ENCODE measurements around the gene ATAD3A.
A peak's percentile ranks its signal among the peaks of the same experiment; 100 is the strongest.
"Not testable (repeated sequence)": the region's sequence is repeated elsewhere in the genome, so short reads cannot be mapped to it uniquely, and the experiment has no call there.

The ATAD3A gene

DNA sequence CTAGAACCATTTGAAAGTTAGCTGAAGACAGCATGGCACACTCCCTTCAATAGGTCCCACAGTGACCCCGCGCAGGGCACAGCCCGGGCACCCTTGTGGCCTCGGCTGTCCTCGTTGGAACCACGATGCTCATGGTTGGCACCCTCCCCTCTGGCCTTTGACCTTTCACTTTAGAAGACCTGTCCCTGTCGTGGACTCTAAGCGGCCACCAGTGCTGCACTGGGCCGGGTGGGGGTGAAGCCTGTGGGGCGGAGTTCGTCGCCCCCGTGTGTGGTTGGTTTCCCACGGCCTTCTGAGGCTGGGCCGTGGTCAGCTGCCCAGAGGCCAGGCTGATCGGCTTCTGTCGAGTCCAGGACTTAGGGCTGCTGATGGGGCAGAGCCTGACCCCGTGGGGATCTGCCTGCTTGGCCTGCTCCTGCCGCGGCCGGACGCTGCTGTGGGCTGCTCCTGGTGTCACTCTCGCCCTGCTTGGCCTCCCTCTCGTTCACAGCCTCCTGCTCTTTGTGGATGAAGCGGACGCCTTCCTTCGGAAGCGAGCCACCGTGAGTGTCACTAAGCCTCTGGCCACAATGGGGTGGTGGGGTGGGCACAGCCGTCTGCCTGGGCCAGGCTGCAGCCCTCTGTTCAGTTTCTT lies 12.9 kb downstream of the ATAD3A start:
- DNase-seq, result not testable (repeated sequence)

GRCh38 chr1:1526476-1526875 lies 14.5 kb downstream of the ATAD3A start:
- not testable (repeated sequence) for DNase-seq

DNA sequence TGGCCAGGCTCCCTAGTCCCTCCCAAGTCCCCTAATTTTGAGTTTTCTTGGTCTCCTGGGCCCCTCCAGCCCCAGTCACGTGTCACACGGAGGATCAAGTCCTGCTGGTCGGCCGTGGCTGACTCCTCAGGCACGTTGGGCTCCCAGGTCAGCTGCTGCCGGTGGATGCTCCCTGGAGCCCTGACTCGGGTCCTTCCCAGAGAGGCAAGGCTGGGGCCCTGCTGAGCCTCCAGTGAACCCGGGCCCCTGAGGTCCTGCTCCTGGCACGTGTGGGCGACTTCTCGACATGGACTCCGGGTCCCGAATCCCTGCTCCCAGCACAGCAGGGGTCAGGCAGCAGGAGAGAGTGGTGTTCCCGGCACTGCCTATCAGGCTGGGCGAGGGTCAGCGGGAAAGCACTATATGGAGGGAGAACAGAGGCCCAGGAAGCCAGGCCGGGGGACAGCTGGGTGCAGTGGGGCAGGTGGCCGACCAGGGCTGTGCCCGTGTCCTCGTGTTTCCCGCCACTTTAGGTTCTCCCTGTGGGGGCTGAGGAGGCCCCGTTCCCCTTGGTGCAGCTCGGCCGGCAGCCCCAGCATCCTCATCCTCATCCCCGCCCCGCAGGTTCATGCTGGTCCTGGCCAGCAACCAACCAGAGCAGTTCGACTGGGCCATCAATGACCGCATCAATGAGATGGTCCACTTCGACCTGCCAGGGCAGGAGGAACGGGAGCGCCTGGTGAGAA lies 15.3 kb downstream of the ATAD3A start:
- DNase-seq, result no peak

DNA sequence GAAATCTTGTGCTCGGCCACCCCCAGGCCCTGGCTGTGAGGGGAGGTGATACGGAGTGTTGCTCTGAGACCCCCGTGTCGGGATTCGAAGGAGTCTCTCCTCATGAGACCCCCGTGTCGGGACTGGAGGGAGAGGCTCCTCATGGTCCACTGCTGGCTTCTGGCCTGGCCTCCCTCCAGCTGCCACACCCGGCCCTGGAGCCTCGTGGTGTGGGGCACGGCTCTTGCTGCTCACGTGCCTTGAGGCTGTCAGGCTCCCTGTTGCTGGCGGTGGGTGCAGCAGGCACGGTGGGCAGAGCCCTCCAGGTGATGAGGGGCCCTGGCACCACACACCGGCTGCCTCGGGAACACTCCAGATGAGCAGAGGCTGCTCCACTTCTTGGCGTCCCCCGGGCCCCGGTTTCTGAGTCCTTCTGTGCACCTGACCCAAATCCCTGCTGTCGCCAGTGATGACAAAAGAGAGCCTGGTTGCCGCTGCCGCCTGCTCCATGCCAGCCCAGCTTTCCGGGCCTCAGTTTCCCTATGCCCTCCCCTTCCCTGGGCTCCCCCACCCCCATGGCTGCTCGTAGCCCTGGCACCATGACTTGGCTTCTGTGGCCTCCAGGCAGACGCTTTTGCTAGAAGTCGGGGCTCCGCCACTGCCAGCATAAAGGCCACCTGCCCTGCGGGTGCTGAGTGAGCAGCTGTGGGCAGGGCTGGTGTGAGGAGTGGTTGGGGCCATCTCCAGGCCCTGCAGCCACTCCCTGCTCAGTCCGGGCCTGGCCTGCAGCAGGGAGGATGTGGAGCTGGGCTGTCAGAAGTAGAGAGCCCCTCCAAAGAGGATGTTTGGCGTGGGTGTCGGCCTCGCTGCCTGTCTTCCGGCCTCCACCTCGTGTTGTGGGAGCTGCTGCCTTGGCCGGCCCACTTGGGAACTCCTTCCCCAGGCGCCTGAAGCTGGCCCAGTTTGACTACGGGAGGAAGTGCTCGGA lies 16.6 kb downstream of the ATAD3A start:
- DNase-seq, result no peak

DNA sequence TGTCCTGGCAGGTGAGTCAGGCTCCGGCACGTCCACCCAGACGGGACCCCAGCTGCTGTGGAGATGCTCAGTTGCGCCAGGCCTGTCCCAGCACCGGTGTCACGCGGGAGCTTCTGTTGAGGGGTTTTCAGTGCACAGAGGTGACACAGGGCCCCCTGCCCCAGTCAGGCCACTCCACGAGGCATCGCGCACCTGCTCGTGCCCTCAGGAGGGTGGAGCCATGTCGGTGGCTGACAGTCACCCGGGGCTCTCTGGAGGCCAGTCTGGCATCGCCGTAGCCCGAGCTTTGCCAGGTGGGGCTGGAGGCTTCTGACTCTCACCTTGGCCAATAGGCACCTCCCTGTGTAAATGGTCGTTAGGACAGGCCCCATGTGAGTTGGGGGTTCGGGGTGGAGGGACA lies 17.4 kb downstream of the ATAD3A start:
- no peak for DNase-seq

- DNase-seq, result no peak
These were observed 18.0 kb downstream of the ATAD3A start for GRCh38 chr1:1529936-1530335.

DNA sequence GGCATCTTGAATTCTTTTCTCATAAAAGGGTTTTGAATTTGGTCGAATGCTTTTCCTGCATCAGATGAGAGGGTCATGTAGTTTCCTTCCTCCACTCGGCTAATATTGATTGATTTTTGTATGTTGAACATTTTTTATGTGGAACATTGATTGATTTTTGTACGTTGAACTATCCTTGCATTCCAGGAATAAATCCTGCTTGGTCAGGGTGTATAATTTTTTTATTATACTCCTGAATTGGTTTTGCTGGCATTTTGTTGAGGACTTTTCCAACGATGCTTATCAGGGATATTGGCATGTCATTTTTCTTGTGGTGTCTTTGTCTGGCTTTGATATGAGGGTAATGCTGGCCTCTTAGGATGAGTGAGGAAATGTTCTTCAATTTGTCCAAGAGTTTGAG lies 20.0 kb downstream of the ATAD3A start:
- DNase-seq, result no peak

DNA sequence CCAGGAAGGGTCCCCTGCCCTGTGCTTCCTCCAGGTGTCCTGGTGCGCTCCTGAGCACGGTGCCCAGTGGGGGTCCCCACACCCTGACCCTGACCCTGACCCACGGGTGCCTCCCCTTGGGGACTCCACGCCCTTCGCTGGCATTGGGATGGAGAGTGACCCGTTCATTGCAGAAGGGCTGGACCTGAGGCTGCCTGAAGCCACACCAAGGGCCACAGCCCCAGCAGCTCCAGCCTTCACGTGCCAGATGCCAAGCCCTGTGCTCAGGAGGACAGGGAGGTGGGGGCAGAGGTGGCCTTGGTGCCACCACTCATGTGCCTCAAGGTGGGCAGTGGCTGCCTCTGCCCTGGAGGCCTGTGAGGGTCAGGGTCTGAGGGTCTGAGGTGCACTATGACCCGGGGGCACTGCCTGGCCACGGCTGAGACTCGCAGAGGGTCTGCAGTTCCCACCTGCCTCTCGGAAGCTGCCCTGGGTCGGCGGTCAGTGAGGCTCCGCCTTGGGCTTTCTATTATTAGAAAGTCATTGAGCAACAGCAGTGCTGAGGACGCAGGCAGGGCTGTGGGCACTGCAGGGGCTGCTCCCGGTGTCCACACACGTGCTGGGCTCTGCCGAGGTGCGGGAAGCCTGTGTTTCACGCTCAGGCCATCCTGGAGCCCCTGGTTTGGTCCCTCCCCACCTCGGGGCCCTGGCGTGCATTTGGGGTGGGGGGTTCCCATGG lies 21.4 kb downstream of the ATAD3A start:
- DNase-seq, result not testable (repeated sequence)

DNA sequence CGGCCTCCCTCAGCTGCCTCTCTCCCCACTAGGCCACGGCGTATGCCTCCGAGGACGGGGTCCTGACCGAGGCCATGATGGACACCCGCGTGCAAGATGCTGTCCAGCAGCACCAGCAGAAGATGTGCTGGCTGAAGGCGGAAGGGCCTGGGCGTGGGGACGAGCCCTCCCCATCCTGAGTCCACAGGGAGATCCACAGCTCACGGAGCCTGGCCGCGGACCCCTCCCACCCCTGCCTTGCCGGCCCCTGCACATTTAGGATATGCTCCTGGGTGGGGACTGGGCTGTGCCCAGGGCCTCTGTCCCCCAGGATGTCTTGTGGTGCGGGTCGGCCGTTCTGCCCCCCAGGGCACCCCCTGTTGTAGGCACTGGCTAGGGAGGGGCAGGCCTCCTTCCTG lies 21.9 kb downstream of the ATAD3A start:
- not testable (repeated sequence) for DNase-seq

- no peak for DNase-seq
These were observed 22.6 kb downstream of the ATAD3A start for GRCh38 chr1:1534401-1535154.

DNA sequence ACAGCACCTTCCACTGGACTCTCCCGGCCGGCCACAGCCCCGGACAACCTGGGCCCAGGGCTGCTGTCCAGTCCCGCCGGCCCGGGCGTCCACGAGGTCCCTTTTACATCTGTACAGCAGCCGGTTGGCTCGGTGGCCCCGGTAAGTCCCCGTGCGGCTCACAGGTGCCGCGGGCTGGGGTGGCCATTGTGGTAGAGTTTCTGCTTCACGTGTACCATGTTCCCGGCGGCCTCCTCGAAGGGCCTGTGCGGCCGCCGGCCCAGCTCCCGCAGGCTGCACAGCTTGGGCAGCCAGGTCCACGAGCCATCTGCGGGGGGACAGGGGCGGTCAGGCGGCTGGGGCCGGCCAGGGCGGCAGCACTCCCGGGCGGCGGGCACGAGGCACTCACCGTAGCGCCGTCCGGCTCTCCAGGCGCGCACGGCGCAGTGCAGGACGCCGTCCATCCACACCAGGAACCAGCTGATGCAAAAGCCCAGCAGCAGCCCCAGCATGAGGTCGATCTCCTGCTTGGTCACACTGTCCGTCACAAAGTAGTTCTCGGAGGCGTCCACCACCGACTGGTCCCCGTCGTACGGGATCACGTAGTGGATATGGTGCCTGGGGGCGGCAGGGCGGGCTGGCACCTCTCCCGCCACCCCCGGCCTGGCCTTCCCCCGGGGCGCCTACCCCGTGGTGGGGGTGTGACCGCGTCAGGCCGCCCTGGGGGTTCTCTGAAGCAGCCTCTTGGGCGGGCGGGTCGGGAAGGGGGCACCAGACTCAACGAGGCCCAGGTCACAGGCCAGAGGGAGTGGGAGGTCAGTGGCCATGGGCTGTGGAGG lies 23.4 kb downstream of the ATAD3A start:
- no peak for DNase-seq

- DNase-seq, result no peak
These were observed 24.3 kb downstream of the ATAD3A start for GRCh38 chr1:1536019-1536937.

GRCh38 chr1:1536938-1537546 lies 25.1 kb downstream of the ATAD3A start:
- DNase-seq, result no peak

DNA sequence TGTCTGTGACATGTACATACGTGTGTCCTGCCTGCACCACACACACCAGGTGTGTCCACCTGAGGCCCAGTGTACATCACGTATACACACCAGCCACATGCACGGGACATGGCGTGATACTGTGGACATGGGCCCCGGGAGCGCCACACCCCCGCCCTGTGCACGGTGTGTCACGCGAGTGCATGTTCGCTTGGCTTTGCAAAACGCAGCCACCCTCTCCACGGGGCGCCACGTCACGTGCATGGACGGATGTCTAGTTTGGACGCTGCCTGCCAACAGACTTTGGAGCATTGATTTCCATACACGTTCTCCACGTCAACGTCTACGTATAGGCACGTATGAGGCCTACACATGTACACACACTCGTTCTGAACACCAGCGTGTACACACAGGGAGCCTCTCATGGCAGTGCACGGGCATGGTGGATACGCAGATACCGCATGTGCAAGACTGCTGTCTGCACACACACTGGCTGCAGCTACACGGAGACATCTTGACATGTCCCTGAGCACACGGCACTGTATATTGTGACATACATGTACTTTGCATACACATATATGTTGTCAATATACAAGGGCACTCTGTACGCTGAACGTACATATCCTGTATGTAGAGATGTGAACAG lies 25.8 kb downstream of the ATAD3A start:
- no peak for DNase-seq

DNA sequence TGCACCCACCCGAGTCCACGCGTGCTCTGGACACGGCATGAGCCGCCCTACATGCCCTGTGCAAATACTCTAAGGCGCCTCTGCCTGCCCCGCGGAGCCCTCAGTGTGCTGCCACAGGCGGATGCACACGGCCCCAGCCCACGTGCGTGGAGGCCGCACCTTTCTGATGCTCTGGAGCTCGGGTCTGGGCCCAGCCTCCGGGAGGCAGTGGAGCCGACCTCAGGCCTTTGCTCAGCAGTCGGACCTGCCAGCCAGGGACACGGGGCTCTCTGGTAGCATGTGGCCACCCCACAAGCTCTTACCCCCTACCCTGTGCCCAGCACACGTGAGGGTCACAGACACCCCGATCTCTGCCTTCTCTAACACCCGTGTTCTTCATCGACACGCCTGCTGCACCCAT lies 26.4 kb downstream of the ATAD3A start:
- DNase-seq, result no peak

GRCh38 chr1:1538989-1539309 lies 27.0 kb downstream of the ATAD3A start:
- no peak for DNase-seq

GRCh38 chr1:1539310-1540089 lies 27.5 kb downstream of the ATAD3A start:
- no peak for DNase-seq

GRCh38 chr1:1540090-1540817 lies 28.3 kb downstream of the ATAD3A start, which contains the start of gene TMEM240:
Gene TMEM240 (minus strand): TSS chr1:1540624. CDS start chr1:1540346, 278 bp downstream.
- DNase-seq, result peak; percentile 47
